NCI-H1092 treated with DMSO at 0.1 percent for 48 hours (cell line): ENCODE data around the gene ZFP30.

ENCODE experiments used
- DNase-seq: peaks from one replicate; lab custom pipeline; 2025; lab: John Stamatoyannopoulos, UW

ZFP30 gene

DNA sequence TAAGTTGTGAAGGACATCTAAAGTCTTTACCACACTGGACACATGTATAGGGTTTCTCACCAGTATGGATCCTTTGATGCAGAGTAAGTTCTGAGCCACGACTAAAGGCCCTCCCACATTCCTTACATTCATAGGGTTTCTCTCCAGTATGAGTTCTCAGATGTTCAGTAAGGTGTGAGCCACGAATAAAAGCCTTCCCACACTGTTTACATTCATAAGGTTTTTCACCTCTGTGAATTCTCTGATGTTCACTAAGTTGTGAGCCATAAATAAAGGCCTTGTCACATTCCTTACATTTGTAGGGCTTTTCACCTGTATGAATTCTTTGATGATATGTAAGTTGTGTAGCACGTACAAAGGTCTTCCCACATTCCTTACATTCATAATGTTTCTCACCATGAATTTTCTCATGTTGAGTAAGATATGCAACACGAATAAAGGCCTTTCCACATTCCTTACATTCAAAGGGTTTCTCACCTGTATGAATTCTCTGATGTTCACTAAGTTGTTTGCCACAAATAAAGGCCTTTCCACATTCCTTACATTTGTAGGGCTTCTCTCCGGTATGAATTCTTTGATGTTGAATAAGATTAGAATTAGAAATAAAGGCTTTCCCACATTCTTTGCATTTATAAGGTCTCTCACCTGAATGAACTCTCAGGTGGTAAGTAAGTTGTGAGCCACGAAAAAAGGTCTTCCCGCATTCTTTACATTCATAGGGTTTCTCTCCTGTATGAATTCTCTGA, 90.5 kb downstream of the ZFP30 start:
- DNase-seq = no peak
